Measurements from ENCODE around the gene ELK1. TPM values are rescaled to one million over a fixed set of nuclear protein-coding genes. Genes with fewer than 3 reads are reported as not detected.
A peak's percentile ranks its signal among the peaks of the same experiment; 100 is the strongest.

ELK1 gene
- total RNA-seq, 2 donors from 2014 or later: 30.8 to 37.0 TPM

DNA sequence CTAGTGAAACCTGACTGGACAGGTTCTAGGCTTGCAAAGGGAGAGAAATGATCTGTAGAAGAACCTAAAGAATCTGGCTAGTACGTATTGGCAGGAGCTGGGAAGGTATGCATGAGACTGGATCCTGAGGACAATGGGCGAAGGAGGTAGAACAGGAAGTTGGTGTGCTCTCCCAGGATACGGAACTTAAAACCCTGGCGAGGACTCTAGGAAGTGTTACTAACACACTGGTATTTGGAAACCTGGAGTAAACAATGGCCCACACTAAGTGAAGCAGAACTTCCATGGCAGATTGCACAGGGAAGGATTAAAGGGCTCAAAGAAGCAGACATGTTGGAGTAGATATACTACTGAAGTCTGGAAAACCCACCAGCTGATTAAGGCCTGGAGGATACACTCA is 39.9 kb downstream of the ELK1 start:
- 91% methylated on average over 4 of the region's 4 CpGs; no CpG with 5 or more reads in 1 of the 2 experiments for WGBS, 2 experiments (ENCODE audit: insufficient coverage in 1 of 2, insufficient read length in 1 of 2)

DNA sequence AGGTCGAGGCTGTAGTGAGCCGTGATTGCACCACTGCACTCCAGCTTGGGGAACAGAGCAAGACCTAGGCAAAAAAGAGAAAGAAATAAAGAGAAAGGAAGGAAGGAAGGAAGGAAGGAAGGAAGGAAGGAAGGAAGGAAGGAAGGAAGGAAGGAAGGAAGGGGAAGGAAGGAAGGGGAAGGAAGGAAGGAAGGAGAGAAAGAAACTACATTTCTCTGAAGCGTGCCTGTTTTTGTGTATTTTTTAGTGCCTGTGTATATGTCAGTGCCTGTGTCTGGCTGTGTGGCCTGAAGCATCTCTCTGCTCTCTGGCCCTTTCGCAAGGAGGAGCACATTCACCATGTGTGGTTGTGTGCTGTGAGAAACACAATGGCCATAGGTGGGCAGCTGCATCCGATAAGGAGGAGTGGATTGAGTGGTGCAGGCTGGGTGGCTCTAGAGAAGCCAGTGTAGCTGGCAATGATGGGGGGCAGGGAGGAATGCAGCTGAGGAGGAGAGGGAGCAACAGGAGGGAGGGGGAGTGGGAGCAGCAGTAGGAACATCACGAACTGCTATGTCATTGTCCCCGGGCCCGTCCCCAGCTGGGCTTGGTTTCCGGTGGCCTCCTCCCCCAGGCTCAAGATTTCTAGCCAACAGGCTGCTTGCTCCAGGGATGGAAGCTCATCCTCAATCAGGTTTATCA is 42.1 kb downstream of the ELK1 start:
- 47% methylated on average over 9 of the region's 9 CpGs; no CpG with 5 or more reads in 1 of the 2 experiments for WGBS, 2 experiments (ENCODE audit: insufficient coverage in 1 of 2, insufficient read length in 1 of 2)
- no peak overlapping the region for H3K4me3 Mint-ChIP-seq
- TF ChIP-seq, protein P1, sequence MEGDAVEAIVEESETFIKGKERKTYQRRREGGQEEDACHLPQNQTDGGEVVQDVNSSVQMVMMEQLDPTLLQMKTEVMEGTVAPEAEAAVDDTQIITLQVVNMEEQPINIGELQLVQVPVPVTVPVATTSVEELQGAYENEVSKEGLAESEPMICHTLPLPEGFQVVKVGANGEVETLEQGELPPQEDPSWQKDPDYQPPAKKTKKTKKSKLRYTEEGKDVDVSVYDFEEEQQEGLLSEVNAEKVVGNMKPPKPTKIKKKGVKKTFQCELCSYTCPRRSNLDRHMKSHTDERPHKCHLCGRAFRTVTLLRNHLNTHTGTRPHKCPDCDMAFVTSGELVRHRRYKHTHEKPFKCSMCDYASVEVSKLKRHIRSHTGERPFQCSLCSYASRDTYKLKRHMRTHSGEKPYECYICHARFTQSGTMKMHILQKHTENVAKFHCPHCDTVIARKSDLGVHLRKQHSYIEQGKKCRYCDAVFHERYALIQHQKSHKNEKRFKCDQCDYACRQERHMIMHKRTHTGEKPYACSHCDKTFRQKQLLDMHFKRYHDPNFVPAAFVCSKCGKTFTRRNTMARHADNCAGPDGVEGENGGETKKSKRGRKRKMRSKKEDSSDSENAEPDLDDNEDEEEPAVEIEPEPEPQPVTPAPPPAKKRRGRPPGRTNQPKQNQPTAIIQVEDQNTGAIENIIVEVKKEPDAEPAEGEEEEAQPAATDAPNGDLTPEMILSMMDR (conservative IDR thresholded peaks at IDR 0.05): no peak
- peaks cover 60% of the 10 kb centered on the region for H3K9me3 Mint-ChIP-seq
- peak; percentile 82 for DNase-seq
- Histone ChIP-seq H3K9me3 (ENCODE audit: control insufficient read depth, low read length) (no peaks in the 10 kb centered on the region), H3K4me1 (ENCODE audit: control insufficient read depth, insufficient read depth, low read length) (no peaks in the 10 kb centered on the region), H3K4me3 (ENCODE audit: low read length) (no peak overlapping the region), H3K27ac (ENCODE audit: low read depth, low read length) (no peak overlapping the region), H3K27me3 (ENCODE audit: control insufficient read depth, insufficient read depth, low read length, poor library complexity, severe bottlenecking) (no peaks in the 10 kb centered on the region), H3K36me3 (ENCODE audit: control insufficient read depth, insufficient read depth, low read length) (no peaks in the 10 kb centered on the region), H3K9ac (ENCODE audit: extremely low read depth, low read length, poor library complexity, severe bottlenecking) (no peak overlapping the region)
- H3K4me1 Mint-ChIP-seq: peaks cover 2% of the 10 kb centered on the region
- peaks cover 1% of the 10 kb centered on the region for H3K36me3 Mint-ChIP-seq (ENCODE audit: low read depth)
- H3K27ac Mint-ChIP-seq: peak overlapping the region; percentile 84
- H3K27me3 Mint-ChIP-seq (ENCODE audit: insufficient read depth): no peaks in the 10 kb centered on the region

More for the DNA sequence above, 39.9 kb downstream of the ELK1 start:
- H3K27me3 Mint-ChIP-seq (ENCODE audit: insufficient read depth): no peaks in the 10 kb centered on the region
- DNase-seq: no peak
- Histone ChIP-seq H3K4me3 (ENCODE audit: low read length) (no peak overlapping the region), H3K36me3 (ENCODE audit: control insufficient read depth, insufficient read depth, low read length) (no peaks in the 10 kb centered on the region), H3K27me3 (ENCODE audit: control insufficient read depth, insufficient read depth, low read length, poor library complexity, severe bottlenecking) (no peaks in the 10 kb centered on the region), H3K27ac (ENCODE audit: low read depth, low read length) (no peak overlapping the region), H3K9me3 (ENCODE audit: control insufficient read depth, low read length) (no peaks in the 10 kb centered on the region), H3K4me1 (ENCODE audit: control insufficient read depth, insufficient read depth, low read length) (no peaks in the 10 kb centered on the region), H3K9ac (ENCODE audit: extremely low read depth, low read length, poor library complexity, severe bottlenecking) (no peak overlapping the region)
- H3K27ac Mint-ChIP-seq: no peak overlapping the region
- H3K36me3 Mint-ChIP-seq (ENCODE audit: low read depth): peaks cover 1% of the 10 kb centered on the region
- peaks cover 62% of the 10 kb centered on the region for H3K9me3 Mint-ChIP-seq
- TF ChIP-seq, protein P1 (conservative IDR thresholded peaks at IDR 0.05): no peak
- no peak overlapping the region for H3K4me3 Mint-ChIP-seq
- H3K4me1 Mint-ChIP-seq: peaks cover 2% of the 10 kb centered on the region

DNA sequence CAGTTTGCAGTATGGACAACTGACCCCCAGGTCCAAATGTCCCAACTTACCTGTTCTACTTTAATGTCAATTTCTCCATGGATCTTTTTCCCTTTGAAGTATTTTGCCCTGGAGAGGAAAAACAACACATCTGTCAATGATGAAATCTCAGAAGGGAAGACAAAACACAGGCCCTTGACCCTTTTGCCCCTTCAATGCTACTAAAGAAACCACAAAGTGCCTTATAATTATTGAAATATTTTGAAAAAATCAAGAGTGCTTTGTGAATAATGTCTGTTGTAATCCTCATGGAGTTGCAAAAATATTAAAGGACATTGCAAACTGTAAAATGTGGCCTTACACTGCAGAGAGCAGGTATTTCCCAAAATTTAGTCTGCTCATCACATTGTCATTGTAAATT is 43.3 kb downstream of the ELK1 start:
- Mint-ChIP-seq H3K9me3 (peaks cover 54% of the 10 kb centered on the region), H3K4me3 (no peak overlapping the region), H3K27me3 (ENCODE audit: insufficient read depth) (no peaks in the 10 kb centered on the region), H3K36me3 (ENCODE audit: low read depth) (no peaks in the 10 kb centered on the region), H3K27ac (no peak overlapping the region), H3K4me1 (peaks cover 2% of the 10 kb centered on the region)
- no peaks in the 10 kb centered on the region for H3K4me1 ChIP-seq (ENCODE audit: control insufficient read depth, insufficient read depth, low read length)
- TF ChIP-seq, protein P1 (conservative IDR thresholded peaks at IDR 0.05): no peak
- DNase-seq: no peak
- H3K36me3 ChIP-seq (ENCODE audit: control insufficient read depth, insufficient read depth, low read length): no peaks in the 10 kb centered on the region
- H3K27me3 ChIP-seq (ENCODE audit: control insufficient read depth, insufficient read depth, low read length, poor library complexity, severe bottlenecking): no peaks in the 10 kb centered on the region
- no peak overlapping the region for H3K4me3 ChIP-seq (ENCODE audit: low read length)
- H3K9ac ChIP-seq (ENCODE audit: extremely low read depth, low read length, poor library complexity, severe bottlenecking): no peak overlapping the region
- H3K27ac ChIP-seq (ENCODE audit: low read depth, low read length): no peak overlapping the region
- H3K9me3 ChIP-seq (ENCODE audit: control insufficient read depth, low read length): no peaks in the 10 kb centered on the region

Data from endodermal cell (in vitro differentiated cells).